ENCODE measurements around the gene CAPN10. TPM values are rescaled to one million over a fixed set of nuclear protein-coding genes. Genes with fewer than 3 reads are reported as not detected.

CAPN10 gene
- polyA plus RNA-seq, 2 of the 4 experiments (the other 2 are of a cell fraction) = 8.4 to 15.8 TPM

DNA sequence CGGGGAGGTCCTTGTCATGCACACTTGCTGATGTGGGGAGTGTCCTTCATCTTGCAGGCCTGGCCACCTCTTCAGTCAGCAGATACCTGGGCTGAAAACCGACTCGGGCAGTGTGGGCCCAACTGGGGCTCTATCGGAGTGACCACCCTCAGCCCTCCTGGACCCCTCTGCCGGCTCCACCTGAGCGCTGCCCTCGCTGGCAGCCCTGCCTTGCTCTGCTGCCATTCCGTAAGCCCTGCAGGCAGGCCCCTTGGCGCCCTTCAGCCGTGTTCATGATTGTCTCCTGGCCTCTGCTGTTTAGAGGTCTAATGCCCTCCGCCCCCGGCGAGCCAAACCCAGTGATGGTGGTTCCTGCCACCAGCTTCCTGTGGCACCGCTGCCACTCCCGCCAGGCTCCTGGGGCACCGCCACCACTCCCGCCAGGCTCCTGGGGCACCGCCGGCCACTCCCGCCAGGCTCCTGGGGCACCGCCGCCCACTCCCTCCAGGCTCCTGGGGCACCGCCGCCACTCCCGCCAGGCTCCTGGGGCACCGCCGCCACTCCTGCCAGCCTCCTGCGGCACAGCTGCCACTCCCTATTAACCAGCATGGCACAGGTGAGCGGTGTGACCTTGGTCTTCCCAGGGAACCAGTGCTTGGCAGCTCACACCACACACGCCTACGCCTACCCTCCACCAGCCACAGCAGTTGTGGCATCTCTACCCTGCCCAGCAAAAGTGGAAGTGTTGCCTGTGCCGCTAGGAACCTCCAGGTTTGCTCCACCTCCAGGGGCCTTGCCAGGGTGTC, 15.9 kb downstream of the CAPN10 start:
- Histone ChIP-seq H3K4me1 (peaks cover 13% of the 10 kb centered on the region), H3K4me3 (no peak overlapping the region), H3K4me2 (no peak overlapping the region), H3K27ac (no peak overlapping the region), H3K9me3 (no peaks in the 10 kb centered on the region)
- TF ChIP-seq GATA3 (IDR thresholded peaks at IDR 0.05; ENCODE audit: borderline replicate concordance) (no peak), TFCP2L1 (CRISPR knock-in tag; IDR thresholded peaks at IDR 0.05) (no peak), CBX8 (IDR thresholded peaks at IDR 0.05) (no peak), BHLHE40 (IDR thresholded peaks at IDR 0.05; ENCODE audit: low read depth, low read length) (no peak), ZSCAN20 (CRISPR knock-in tag; IDR thresholded peaks at IDR 0.05) (no peak), FOSL2 (IDR thresholded peaks at IDR 0.05) (no peak), FOSL2 (CRISPR knock-in tag; IDR thresholded peaks at IDR 0.05) (no peak)
- TF ChIP-seq, protein P1, sequence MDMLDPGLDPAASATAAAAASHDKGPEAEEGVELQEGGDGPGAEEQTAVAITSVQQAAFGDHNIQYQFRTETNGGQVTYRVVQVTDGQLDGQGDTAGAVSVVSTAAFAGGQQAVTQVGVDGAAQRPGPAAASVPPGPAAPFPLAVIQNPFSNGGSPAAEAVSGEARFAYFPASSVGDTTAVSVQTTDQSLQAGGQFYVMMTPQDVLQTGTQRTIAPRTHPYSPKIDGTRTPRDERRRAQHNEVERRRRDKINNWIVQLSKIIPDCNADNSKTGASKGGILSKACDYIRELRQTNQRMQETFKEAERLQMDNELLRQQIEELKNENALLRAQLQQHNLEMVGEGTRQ (IDR thresholded peaks at IDR 0.05) = no peak
- TF ChIP-seq, protein P2, sequence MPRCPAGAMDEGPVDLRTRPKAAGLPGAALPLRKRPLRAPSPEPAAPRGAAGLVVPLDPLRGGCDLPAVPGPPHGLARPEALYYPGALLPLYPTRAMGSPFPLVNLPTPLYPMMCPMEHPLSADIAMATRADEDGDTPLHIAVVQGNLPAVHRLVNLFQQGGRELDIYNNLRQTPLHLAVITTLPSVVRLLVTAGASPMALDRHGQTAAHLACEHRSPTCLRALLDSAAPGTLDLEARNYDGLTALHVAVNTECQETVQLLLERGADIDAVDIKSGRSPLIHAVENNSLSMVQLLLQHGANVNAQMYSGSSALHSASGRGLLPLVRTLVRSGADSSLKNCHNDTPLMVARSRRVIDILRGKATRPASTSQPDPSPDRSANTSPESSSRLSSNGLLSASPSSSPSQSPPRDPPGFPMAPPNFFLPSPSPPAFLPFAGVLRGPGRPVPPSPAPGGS (IDR thresholded peaks at IDR 0.05) = no peak
- TF ChIP-seq, protein P3, sequence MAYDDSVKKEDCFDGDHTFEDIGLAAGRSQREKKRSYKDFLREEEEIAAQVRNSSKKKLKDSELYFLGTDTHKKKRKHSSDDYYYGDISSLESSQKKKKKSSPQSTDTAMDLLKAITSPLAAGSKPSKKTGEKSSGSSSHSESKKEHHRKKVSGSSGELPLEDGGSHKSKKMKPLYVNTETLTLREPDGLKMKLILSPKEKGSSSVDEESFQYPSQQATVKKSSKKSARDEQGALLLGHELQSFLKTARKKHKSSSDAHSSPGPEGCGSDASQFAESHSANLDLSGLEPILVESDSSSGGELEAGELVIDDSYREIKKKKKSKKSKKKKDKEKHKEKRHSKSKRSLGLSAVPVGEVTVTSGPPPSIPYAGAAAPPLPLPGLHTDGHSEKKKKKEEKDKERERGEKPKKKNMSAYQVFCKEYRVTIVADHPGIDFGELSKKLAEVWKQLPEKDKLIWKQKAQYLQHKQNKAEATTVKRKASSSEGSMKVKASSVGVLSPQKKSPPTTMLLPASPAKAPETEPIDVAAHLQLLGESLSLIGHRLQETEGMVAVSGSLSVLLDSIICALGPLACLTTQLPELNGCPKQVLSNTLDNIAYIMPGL (CRISPR knock-in tag; IDR thresholded peaks at IDR 0.05; ENCODE audit: borderline replicate concordance) = no peak
- 91% methylated on average over 25 of the region's 32 CpGs for WGBS (ENCODE audit: missing lambda C conversion rate)
- no peak for DNase-seq (ENCODE audit: low read depth in 1 of 2, low spot score in 1 of 2)
- ChIA-PET CTCF (interaction anchor here (1.0 kb wide), 1 partner anchor 74 kb away, joined by 3 read pairs; no protein-coding TSS in a partner anchor), POLR2A (interaction anchor here (0.8 kb wide), 1 partner anchor 16 kb away, joined by 4 read pairs; the partner anchor contains the start of gene CAPN10)
- no peak for FAIRE-seq
- no peak for ATAC-seq

DNA sequence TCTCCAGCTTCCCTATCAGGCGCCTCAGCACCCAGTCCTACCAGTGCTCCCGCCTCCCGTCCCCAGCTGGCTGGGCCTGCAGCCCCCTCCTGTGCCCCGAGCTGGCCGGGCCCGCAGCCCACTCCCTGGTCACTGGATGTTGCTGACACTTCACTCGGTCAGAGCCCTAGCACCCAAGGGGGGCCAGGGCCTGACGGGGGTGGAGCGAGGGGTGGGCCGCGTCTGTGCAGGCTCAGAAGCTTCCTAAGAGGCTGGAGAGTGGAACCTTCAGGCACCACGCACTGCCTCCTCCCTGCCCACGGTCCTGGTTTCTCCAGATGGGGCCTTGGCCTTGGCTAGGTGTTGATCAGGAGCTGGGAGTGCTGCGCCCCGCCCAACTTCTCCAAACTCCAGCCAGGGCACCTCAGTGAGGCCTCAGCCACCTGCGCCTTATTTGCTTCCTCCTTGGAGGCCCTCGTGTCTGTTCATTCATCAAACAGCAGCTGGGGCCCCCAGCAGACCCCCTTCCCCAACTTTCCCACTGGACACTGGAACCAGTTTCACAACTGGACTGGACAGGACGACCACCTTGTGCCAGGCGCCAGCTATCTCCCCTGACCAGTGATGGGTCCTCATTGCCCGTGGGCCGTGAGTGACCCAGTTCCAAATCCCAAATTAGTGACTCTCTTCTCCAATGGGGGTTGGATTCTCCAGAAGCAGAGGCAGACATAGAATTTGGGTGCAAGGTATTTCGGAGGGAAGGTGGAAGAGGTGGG, 16.7 kb downstream of the CAPN10 start:
- Histone ChIP-seq H3K27ac (no peak overlapping the region), H3K4me3 (no peak overlapping the region), H3K4me2 (no peak overlapping the region), H3K4me1 (peaks cover 13% of the 10 kb centered on the region), H3K9me3 (no peaks in the 10 kb centered on the region)
- ChIA-PET POLR2A (interaction anchor here (0.8 kb wide), 1 partner anchor 17 kb away, joined by 4 read pairs; the partner anchor contains the start of gene CAPN10), CTCF (interaction anchor here (1.0 to 1.9 kb wide), 2 partner anchors 18 to 74 kb away, joined by 3 to 5 read pairs; no protein-coding TSS in a partner anchor)
- ATAC-seq = no peak
- TF ChIP-seq, protein P4, sequence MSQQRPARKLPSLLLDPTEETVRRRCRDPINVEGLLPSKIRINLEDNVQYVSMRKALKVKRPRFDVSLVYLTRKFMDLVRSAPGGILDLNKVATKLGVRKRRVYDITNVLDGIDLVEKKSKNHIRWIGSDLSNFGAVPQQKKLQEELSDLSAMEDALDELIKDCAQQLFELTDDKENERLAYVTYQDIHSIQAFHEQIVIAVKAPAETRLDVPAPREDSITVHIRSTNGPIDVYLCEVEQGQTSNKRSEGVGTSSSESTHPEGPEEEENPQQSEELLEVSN (IDR thresholded peaks at IDR 0.05; ENCODE audit: borderline replicate concordance, low read depth) = no peak
- TF ChIP-seq, protein P5, sequence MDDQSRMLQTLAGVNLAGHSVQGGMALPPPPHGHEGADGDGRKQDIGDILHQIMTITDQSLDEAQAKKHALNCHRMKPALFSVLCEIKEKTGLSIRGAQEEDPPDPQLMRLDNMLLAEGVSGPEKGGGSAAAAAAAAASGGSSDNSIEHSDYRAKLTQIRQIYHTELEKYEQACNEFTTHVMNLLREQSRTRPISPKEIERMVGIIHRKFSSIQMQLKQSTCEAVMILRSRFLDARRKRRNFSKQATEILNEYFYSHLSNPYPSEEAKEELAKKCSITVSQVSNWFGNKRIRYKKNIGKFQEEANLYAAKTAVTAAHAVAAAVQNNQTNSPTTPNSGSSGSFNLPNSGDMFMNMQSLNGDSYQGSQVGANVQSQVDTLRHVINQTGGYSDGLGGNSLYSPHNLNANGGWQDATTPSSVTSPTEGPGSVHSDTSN (IDR thresholded peaks at IDR 0.05) = no peak
- TF ChIP-seq SREBF2 (IDR thresholded peaks at IDR 0.05) (no peak), RFX5 (IDR thresholded peaks at IDR 0.05) (no peak), RAD21 (conservative IDR thresholded peaks at IDR 0.05 in 1 of 2, IDR thresholded peaks at IDR 0.05 in 1 of 2) (no peak), RARB (CRISPR knock-in tag; IDR thresholded peaks at IDR 0.05) (no peak), TFCP2L1 (CRISPR knock-in tag; IDR thresholded peaks at IDR 0.05) (no peak), JUNB (IDR thresholded peaks at IDR 0.05) (no peak), NR3C1 (IDR thresholded peaks at IDR 0.05) (no peak), TP53 (CRISPR knock-in tag; IDR thresholded peaks at IDR 0.05) (no peak), POLR2A (IDR thresholded peaks at IDR 0.05; ENCODE audit: low read length) (no peak), FOSL2 (IDR thresholded peaks at IDR 0.05) (no peak), FOSL2 (CRISPR knock-in tag; IDR thresholded peaks at IDR 0.05) (no peak)
- TF ChIP-seq, protein P6, sequence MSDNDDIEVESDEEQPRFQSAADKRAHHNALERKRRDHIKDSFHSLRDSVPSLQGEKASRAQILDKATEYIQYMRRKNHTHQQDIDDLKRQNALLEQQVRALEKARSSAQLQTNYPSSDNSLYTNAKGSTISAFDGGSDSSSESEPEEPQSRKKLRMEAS (IDR thresholded peaks at IDR 0.05) = no peak
- TF ChIP-seq, protein P2 (IDR thresholded peaks at IDR 0.05) = no peak
- TF ChIP-seq, protein P7, sequence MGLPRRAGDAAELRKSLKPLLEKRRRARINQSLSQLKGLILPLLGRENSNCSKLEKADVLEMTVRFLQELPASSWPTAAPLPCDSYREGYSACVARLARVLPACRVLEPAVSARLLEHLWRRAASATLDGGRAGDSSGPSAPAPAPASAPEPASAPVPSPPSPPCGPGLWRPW (IDR thresholded peaks at IDR 0.05) = no peak
- TF ChIP-seq, protein P8, sequence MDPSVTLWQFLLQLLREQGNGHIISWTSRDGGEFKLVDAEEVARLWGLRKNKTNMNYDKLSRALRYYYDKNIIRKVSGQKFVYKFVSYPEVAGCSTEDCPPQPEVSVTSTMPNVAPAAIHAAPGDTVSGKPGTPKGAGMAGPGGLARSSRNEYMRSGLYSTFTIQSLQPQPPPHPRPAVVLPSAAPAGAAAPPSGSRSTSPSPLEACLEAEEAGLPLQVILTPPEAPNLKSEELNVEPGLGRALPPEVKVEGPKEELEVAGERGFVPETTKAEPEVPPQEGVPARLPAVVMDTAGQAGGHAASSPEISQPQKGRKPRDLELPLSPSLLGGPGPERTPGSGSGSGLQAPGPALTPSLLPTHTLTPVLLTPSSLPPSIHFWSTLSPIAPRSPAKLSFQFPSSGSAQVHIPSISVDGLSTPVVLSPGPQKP (IDR thresholded peaks at IDR 0.05; ENCODE audit: low read depth, low read length) = no peak
- no peak for DNase-seq (ENCODE audit: low read depth in 1 of 2, low spot score in 1 of 2)
- 89% methylated on average over 13 of the region's 22 CpGs for WGBS (ENCODE audit: missing lambda C conversion rate)
- FAIRE-seq = no peak
